GM15510 (cell line): ENCODE measurements around the gene WNK1.
A peak's percentile ranks its signal among the peaks of the same experiment; 100 is the strongest.

Experiments
- POLR2A ChIP-seq: IDR thresholded peaks from 3 replicates; pipeline ENCODE4 v1.6.1; 2011; ENCODE audit warnings: borderline replicate concordance; ENCODE audit not compliant: insufficient read length; ENCODE audit errors: extremely low read depth

The WNK1 gene

GRCh38 chr12:751999-752694 is at the start of gene WNK1:
Gene WNK1 (plus strand): TSS chr12:752579. CDS start chr12:753566, 987 bp downstream.
- peak; percentile 95 for TF ChIP-seq POLR2A

DNA sequence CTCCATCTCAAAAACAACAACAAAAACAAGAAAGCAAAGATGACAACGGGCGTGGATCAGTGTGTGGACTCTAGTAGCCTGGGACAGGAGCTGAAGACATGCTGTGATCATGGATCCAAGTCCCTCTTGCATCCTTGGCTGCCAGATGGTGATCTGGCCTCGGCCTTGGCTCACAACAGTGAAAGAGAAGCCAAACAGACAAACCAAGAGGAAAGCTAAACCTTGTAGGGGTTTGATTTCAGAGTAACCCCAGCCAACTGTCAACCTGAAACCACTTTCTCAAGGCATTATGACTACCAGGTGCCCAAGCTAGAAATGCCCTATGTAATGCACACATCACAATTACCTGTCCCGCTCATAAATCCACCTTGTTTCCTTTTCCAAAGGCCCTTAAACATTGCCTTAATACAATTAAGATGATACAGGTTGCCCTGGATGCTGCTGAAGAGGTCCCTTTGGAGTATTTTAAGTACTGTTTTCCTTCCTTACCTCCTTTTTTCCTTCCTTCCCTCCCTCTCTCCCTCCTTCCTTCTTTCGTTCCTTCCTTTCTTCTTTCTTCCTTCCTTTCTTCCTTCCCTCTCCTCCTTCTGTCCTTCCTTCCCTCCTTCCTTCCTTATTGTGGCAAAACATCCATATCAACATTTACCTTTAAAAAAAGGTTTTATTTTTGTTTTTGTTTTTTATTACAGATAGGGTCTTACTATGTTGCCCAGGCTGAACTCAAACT is 47.7 kb upstream of the WNK1 start:
- no peak for TF ChIP-seq POLR2A

DNA sequence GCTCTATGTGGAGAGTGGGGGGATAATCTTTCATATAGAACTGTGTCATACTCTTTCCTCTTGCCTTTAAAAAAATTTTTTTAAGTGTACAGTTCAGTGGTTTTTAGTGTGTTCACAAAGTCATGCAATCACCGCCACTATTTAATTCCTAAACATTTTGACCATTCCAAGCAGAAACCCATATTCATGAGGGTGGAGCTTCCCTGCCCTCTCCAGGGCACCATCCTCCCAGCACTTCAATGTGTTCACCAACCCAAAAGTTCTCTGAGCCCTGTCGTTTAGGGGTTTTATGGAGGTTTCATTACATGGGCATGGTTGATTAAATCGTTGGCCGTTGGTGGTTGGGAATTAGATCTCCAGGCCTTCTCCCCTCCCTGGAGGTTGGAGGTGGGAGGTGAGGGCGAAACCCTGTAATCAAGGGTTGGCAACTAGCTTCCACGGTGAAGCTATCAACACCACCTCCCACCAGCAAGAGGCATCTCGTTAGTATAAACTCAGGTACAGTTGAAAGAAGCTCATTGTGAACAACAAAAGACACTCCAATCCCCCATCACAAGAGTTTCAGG is 42.8 kb upstream of the WNK1 start:
- no peak for TF ChIP-seq POLR2A

- no peak for TF ChIP-seq POLR2A
Observed at GRCh38 chr12:712172-712863, 40.1 kb upstream of the WNK1 start.

DNA sequence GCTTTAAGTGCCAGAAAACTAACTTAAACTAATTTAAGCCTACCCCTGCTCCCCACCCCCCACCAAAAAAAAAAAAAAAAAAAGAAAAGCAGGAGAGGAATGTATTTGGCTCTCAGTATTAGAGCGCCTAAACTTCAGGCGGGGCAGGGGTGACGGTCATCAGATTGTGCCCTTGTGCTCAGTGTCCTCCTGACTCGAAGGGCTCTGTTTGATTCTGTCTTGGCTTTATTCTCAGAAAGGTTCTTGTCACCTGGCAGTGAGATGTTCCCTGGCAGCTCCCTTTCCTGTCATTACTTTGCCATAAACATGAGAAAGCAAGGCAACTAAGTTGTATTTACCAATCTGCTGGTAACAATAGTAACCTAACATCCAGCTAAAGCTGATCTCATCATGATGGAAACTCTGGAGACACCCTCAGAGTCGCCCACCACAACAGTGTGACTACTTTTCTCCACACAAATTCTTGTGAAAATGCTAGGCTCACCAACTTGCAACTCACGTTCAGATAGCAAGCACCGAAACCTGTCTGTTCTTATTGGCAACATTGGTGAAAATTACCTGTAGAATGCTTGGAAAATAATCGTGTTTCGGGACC is 39.0 kb upstream of the WNK1 start:
- TF ChIP-seq POLR2A = no peak

GRCh38 chr12:716506-716905 is 35.9 kb upstream of the WNK1 start:
- no peak for TF ChIP-seq POLR2A

- TF ChIP-seq POLR2A = no peak
Observed at GRCh38 chr12:718756-719102, 33.6 kb upstream of the WNK1 start.

GRCh38 chr12:720231-720941 is 32.0 kb upstream of the WNK1 start:
- TF ChIP-seq POLR2A = no peak

DNA sequence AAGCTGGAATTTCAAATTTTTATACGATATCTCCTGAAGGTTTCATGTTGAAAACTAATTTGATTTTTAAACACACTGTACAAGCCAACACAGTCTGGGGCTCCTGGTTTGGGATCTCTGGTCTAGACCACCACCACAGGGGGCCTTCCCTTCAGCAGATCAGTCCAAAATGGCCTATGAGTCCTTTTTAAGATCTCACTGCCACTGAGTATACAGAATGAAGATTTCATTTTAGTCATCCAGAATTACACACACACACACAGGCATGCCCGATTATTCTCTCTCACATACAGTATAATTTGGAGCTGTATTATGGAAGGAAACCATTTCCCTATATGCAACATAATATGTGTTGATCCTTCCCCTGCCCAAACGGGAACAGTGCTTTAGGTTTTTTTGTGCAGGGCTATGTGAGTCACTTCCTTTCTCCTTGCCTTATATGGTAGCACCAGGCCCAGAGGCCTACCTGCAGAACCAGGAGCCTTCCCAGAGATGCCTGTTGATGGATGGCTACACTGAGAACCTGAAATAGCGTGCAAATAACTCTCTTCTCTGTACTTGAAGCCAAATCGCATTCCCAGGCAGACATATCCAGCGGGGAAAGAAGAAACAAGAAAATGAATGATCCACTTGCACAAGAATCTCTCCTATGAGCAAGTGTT is 28.1 kb upstream of the WNK1 start:
- TF ChIP-seq POLR2A = no peak

DNA sequence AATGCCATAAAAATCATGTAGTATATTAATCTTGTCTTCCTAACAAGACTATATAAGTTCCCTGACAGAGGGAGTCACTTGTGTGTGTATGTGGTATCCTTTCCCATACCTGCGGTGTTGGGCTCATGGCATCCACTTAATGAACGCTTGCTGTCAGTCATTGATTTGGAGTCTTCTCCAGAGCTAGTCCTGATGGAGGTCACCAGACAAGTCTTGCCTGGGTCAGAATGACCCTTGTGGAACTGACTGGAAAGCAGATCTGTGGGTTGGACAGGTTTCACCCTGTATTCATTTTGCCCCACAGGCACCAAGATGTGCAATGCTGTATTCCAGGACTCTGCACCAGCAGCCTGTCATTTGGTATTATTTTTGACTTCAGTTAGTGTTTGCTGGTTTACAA is 27.3 kb upstream of the WNK1 start:
- no peak for TF ChIP-seq POLR2A

DNA sequence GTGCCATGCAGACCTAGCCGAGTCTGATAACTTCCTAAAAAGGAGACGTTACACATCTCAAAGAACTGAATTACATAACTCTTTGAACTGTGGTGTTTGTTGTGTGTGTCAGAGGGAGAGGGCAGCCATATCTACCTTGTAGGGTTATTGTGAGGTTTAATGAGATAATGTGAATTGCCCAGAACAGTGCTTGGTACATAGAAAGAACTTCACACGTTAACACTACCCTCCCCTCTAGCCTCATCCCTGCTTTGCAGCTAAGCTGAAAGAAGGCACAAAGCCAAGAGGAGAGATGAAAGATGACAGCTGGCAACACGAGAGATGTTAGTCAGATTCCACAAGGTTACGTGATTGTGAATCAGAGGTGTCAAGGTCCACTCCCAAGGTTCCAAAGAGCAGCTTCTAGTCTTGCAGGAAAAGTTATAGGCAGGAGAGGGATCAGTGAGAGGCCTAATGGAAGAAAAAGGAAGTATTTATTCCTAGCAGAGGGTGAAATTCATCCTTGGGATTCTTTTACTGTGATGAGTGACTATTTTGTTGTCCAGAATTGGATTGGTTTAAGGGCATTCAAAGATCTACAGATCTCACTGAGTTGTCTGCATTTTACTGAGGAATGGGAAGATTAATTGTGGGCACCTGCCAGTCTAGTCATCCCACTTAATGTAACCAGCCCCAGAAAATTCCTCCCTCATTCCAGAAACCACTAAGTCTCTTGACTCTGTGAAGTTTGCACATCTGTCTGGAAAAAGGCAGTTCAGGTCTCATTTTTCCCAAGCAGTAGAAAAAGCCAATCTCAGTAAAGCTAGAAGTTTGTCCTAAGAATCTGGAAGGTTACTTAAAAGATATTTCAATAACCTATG is 25.9 kb upstream of the WNK1 start:
- no peak for TF ChIP-seq POLR2A

DNA sequence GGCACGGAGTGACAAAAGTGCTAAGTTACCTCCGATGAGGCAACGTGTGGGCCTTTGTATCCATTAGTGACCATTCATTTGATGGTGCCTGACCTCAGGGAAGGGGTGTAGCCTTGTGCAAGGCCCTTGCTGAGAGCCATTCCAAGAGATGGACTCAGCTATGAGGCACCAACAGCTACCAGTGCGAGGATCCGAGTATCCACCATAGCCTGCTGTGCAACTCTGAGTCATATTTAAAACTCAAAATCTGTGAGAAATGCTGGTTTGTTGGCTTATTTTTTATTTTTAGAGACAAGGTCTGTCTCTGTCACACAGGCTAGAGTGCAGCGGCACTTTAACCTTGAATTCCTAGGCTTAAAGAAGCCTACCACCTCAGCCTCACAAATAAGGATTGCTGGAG is 25.1 kb upstream of the WNK1 start:
- TF ChIP-seq POLR2A = no peak

DNA sequence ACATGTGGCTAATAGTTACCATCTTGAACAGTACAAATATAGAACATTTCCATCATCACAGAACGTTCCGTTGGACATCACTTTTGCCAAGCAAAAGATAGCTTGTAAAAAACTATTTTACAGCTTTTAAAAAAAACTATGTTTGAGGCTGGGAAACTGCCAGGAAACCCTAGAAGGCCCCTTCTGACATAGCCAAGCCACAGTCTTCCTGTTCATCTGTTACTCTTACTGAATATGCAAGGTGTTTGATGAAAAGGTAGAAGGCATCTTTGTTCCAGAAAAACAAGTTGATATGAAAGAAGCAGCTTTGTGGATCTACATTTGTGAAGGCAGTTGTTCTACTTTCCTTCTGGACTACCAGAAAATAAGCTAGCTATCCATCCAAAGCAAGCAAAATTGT is 23.6 kb upstream of the WNK1 start:
- no peak for TF ChIP-seq POLR2A

DNA sequence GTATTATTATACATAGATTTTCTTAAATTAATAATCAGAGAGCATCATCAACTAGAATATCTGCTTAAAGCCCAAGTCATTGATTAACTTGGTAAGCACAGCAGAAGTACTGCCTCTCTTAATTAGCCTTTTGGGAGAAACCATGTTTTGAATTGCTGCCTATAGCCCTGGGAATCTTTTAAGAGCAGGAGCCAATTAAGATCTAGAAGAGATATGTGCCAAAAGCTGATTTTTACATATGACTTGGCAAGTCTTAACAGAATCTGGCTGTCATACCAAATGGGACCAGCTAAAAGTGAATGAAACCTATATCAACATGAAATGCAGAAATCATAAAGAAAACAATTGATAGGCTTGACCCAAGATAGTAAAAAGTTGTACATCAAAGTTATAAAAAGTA is 23.2 kb upstream of the WNK1 start:
- TF ChIP-seq POLR2A = no peak

GRCh38 chr12:730550-730949 is 21.8 kb upstream of the WNK1 start:
- TF ChIP-seq POLR2A = no peak
